Measurements from ENCODE around the gene FGFR3.

FGFR3 gene

DNA sequence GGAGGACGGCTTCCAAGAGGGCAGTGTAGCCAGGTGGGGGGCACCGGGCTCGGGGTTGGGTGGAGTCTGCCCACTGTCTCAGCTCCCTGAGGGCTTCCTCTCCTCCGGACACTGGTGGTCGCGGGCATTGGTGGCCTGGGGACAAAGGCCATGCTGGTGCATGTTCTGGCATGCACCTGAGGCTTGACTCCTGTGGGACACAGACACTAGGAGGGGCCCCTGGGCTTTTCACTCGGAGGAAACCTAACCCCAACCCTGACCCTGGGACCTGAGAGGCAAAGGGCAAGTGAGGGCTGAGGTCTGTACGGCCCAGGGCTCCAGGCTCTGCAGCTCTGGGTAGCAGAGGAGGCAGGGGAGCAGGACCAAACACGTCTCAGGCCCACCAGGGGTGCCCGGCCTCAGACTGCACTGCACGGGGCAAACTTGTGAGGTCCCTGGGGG, 22.3 kb upstream of the FGFR3 start:
- no peak for DNase-seq (ENCODE audit: low read depth)

DNA sequence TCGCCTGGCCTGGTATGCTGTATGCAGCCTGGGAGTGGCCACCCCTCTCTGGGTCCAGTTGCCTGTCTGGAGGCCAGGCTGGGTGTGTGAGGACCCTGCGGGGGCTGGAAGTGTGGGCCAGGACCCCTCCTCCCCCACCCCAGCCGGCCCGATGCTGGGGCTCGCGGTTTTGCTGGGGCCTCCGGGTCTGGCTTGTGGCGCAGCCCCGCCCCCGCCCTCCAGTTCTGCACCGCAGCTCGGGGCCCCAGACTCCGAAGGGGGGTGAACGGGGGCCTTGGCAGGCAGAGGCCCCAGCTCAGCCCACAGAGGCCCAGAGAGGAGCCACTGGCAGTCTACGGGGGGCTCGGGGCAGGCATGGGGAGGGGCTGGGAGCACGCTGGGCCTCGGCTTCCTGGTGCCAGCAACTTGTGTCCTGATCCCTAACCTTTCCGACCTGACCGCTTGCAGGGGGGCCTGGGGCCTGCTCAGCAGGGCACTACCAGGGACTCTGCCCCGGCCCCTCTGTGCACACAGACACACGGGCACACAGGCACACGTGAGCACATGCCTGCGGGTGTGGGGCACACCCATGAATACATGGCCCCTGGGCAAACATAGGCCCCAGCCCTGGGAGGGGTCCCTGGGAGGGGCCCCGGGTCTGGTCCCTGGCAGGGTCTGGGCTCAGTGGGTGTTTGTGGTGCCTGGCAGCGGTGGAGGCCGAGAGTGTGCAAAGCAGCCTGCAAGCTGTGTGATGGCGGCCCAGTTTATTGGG, 21.4 kb upstream of the FGFR3 start:
- no peak for DNase-seq (ENCODE audit: low read depth)

DNA sequence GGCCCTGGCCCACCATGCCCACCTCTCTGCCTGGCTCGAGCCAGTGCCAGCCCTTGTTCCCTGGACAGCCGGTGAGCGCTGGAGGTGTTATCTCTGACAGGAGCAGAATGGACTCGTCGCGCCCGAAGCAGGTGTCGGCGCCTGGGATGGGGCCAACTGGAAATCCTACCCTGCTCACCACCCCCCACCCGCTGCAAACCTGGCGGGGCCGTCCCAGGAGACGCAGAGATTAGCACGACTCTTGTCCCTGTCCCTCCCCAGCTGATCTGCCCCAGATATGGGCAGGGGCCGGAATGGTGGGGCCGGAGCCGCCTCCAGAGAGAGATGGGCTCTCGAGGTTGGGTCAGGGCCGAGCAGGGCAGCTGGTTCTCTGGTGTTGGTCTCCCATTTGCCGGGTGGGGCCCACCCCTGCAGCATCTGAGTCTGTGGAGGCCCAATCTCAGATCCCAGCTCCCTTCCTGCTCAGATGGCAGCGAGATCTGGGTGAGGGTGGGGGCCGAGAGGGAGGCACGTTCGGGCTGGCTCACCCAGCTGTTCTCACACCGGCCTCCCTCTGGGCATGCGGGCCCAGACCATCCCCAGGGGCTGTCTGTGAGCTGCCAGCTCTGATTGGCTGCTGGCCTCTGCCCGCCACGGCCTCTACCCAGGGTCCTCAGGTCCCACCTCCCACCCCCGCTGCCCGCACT, 20.1 kb upstream of the FGFR3 start:
- no peak for DNase-seq (ENCODE audit: low read depth)

DNA sequence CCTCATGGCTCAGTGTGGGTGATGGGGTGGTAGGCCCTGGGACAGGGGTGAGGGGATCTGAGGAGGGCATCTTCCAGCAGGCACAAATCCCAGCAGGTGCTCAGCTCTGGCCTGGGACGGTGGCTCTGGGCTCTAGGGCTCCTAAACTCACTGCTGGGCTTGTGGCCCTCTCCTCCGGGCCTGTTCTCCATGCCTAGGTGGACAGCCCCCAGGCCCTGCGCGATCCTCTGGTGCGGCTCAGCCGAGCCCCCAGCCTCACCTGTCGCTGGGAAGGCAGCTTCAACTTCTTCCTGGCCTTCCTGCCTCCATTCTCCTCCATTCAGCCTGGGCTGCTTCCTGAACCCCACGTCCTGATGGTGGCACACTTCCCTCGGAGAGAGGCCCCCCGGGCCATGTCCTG, 19.3 kb upstream of the FGFR3 start:
- DNase-seq (ENCODE audit: low read depth): no peak

DNA sequence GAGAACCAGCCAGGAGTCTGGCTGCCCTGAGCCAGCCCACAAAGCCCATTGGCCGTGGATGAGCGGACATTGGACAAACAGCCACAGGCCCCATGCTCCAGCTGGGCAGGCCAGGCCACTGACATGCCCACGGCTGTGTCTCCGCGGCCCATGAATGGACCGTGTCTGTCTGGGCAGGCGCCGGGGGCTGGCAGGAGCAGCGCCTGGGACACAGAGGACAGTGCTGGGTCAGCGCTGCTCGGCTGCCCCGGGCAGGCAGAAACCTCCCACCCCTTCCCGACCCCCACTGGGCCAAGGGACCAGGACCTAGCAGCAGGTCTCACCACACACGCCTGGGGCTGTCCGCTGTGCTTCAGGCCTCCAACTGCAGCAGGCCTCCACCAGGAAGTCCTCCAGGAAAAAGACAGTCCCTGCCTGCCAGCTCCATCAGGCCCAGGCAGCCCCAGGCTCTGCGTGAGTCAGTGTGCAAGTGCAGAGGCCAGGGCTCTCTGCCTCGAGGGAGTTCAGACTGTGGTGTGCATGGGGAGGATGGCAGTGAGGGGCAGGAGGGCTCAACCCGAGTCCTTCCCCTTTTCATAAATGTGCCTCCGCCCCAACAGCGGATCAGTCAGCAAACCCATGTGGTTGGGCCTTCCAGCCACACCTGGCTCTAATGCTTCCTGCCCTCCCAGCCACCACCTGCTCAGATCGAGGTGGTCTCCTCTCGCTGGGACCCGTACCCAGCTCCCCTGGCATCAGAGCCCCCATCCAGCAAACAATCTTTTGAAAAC, 17.2 kb upstream of the FGFR3 start:
- DNase-seq (ENCODE audit: low read depth): peak; percentile 75

GRCh38 chr4:1776521-1777161, 16.5 kb upstream of the FGFR3 start:
- DNase-seq (ENCODE audit: low read depth): no peak

DNA sequence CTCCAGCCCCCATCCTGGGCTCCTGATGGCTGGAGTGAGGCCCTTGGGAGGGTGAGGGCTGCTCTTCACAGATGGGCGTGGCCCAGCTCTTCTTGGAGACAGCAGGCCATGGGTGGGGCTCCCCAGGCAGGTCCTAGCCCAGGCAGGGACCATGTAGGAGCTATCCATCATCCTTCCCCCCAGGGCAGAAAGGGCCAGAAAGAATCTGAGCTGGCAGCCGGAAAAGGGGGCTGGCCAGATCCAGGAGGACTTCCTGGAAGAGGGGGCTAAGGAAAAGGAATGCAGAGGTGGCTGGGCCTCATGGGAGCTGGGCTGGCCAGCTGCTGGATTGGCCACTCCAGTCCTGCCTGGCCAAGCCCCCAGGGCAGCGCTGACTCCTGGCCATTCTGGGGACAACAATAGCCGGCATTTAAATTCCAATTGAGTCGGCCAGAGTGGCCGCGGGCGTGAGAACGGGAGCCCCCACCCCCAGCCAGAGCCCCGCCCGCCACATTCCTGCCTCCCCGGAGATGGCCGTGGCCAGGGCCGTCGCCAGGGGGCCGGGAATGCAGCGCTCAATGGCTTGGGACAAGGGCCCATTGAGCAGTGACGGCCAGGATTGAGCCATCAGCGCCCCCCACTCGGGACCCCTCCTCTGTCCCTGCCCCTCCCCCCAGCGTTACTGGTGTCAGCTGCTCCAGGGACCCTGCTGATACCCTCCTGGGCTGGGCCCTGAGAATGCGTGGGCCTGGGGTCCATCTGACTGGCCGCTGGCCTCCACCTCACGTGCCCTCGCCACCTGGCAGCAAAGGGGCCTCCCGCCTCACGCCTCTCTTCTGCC, 15.1 kb upstream of the FGFR3 start:
- DNase-seq (ENCODE audit: low read depth): peak; percentile 72

GRCh38 chr4:1778642-1779392, 14.3 kb upstream of the FGFR3 start:
- DNase-seq (ENCODE audit: low read depth): no peak

DNA sequence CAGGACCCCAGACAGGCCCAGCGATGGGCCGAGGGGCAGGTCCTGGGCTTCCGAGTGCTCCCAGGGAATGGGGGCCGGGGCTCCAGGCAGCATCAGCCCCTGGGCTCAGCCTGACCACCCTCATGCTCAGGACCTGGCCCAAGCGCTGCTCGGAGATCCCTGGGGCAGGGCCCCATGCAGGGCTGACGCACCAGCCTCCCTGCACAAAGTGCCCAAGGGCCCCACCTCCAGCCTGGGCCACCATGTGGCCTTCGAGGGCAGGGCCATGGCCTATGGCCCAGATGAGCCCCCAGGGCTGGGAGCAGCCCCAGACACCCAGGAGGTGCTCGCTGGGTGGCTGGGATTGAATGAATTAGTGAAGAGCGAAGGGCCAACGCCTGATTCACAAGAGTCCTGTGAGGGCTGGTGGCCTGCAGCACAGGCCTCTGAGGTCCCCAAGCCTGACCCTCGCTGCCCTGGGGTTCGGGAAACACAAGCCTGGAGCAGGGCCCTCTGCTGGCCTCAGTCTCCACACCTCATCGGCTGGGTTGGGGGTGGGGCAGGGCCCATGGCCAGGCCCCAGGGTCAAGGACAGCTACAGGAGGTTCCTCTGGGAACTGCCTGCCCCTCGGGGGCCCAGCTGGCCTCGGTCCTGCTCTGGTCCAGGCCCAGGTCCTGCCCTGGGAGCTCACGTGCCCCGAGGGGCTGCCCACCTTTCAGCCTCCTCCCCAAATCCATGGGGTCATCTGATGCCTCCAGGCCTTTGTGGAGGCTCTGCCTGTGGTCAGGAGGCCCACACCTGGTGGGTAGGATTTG, 13.3 kb upstream of the FGFR3 start:
- DNase-seq (ENCODE audit: low read depth): no peak

DNA sequence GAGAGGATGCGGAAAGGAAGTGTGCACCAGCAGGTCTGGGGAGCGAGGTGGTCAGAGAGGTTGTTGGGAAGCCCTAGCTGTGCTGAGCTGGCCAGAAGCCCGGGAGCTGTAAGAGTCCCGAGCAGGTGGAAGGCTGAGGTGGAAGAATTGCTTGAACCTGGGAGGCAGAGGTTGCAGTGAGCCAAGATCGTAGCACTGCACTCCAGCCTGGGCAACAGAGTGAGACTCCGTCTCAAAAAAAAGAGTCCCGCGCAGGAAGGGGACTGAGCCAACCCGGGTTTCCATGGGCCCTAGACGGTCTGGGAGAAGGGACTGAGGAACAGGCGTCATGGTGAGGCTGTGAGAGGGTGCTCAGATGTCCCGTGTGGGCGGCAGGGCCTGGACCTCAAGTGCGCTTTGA, 12.7 kb upstream of the FGFR3 start:
- DNase-seq (ENCODE audit: low read depth): no peak

DNA sequence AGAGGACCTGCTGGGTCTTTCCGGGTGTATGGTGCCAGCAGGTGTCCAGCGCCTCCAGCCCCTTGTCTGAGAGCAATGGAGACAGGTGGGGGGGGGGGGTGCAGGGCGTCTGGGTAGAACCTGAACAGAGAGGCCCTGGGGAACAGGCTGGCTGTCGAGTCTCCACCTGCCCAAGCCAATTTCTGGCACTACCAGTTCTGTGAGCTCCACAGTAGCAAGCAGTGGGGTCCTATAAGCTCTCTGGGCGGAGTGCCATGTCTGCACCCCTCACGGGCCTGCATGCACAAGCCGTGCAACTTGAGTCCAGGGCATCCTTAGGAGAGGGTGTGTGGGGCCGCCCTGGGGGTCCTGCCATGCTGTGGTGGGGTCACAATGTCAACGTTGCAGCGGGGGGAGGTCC, 10.1 kb upstream of the FGFR3 start:
- no peak for DNase-seq (ENCODE audit: low read depth)

DNA sequence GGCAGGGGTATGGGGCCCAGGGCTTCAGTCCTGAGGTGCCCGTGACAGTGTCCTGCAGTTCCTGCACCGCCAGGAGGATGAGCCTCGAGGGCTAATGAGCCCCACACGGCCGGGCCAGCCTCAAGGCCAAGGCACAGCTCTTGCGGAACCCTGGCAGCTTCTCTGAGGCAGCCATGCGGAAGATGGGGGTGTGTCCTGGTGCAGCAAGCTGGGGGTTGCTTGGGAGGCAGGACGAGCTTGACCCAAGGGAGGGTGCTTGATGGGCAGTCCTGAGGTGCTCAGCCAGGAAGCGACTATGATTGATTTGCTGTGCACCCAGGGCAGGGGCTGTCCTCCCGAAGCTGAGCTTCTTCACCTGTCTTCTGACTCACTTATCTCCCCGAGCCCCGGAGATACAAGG, 9.1 kb upstream of the FGFR3 start:
- DNase-seq (ENCODE audit: low read depth): no peak

DNA sequence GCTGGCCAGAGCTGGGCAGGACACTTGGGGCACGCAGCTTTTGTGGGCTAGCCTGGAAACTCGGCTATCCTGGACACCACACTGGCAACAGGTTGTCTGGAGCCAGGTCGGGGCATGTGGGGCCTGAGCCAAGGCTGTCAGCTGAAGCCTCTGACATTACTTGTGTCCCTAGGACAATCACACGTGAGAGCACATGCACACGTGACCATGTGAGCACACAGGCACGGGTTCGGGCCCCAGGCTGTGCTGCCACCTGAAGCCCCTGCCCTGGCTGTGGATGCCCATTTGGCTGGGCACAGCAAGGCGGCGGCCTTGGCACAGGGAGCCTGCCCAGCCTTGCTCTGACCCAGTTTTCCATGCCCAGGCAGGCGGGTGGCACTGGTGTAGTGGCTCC, 8.7 kb upstream of the FGFR3 start:
- DNase-seq (ENCODE audit: low read depth): no peak

DNA sequence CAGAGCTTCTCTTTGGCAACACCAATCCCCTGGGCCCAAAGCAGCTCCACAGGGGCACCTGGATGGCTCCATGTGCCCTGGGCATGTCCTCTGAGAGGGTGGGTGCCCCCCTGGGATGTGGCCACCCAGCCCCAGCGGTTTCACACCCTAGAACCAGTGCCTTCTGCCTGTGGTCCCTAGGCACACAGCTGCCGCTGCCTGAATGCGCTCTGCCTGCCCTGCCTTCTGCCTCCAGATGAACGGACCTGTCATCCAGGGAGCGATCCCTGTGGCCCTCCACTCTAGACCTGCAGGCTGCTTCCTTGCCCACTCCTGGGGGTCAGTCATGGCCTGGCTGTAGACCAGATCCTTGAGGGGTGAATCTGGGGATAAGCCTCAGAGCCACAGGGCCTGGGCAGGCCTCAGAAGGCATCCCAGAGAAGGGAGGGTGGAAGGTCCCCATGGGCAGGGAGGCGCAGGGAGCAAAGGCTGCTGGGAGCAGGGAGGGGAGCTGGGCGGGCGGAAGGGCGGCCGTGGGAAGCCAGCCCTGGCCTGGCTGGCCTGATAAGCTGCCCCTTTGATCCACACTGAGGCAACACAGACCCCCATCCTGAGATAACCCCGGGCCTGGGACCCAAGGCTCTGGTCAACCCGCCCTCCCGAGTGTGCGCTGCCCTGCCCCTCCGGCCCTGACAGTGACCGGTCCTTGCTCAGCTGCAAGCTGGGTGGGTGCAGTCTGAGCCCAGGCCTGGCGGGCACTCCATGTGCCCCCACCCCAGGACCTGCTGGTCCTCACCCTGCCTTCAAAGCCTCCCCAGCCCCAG, 8.1 kb upstream of the FGFR3 start:
- no peak for DNase-seq (ENCODE audit: low read depth)

DNA sequence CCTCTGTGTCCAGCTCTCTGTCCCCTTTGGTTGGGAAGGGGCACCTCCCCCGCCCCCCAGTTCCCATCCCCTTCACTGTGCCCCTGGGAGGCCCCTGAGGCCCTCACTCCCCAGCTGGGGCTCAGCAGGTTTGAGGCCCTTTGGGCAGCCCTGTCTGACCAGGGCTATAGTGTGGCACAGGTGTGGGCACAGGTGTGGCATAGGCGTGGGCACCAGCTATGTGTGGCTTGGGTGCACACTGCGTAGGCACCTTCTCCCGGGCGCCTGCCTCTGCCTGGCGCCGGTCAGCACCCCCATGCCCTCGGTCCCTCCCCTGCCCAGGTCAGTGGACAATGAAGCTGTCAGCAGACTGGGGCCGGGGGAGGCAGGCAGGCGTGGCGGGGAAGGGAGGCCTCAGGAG, 7.5 kb upstream of the FGFR3 start:
- no peak for DNase-seq (ENCODE audit: low read depth)

GRCh38 chr4:1786544-1787362, 6.3 kb upstream of the FGFR3 start:
- DNase-seq (ENCODE audit: low read depth): no peak

GRCh38 chr4:1787411-1788077, 5.5 kb upstream of the FGFR3 start:
- no peak for DNase-seq (ENCODE audit: low read depth)

Measured in ELR (cell line).